HFFc6 (cell line): Measurements from ENCODE around the gene CPED1. TPM values are rescaled to one million over a fixed set of nuclear protein-coding genes. Genes with fewer than 3 reads are reported as not detected.
A peak's percentile ranks its signal among the peaks of the same experiment; 100 is the strongest.
"Not testable (repeated sequence)": the region's sequence is repeated elsewhere in the genome, so short reads cannot be mapped to it uniquely, and the experiment has no call there.

ENCODE experiments used
- DNase-seq: peaks from one replicate; pipeline ENCODE4 v3.0.0-alpha.2; 2018
- H3K27ac Mint-ChIP-seq: 2 replicates; pipeline ENCODE4 v1.8.0; 2020; ENCODE audit warnings: mild to moderate bottlenecking, mixed read lengths
- H3K27me3 Mint-ChIP-seq: 2 replicates; pipeline ENCODE4 v1.8.0; 2021; ENCODE audit warnings: mild to moderate bottlenecking, moderate library complexity, mixed read lengths; ENCODE audit not compliant: insufficient read depth
- H3K36me3 Mint-ChIP-seq: 2 replicates; pipeline ENCODE4 v1.8.0; 2021; ENCODE audit warnings: low read depth, mixed read lengths
- H3K4me1 Mint-ChIP-seq: 2 replicates; pipeline ENCODE4 v1.8.0; 2020; ENCODE audit warnings: low read depth, mixed read lengths
- H3K4me3 Mint-ChIP-seq: 2 replicates; pipeline ENCODE4 v1.8.0; 2020; ENCODE audit warnings: mild to moderate bottlenecking, moderate library complexity, mixed read lengths
- H3K9me3 Mint-ChIP-seq: 2 replicates; pipeline ENCODE4 v1.8.0; 2020; ENCODE audit warnings: mild to moderate bottlenecking, mixed read lengths
- CTCF ChIP-seq: fragments of 200-600 bp; sonication (generic); IDR thresholded peaks from 2 replicates; pipeline ENCODE4 v1.5.0; 2021; ENCODE audit warnings: antibody characterized with exemption, mild to moderate bottlenecking
- total RNA-seq, 6 experiments: library from RNA; stranded (reverse); fragmentation: NEBNext Ultra II Directional; extraction: Animal tissue kit (Norgen Biotek cat#: 25700); gene quantifications; 2 replicates in 1 of 6; 3 replicates in 5 of 6; pipeline ENCODE4 v1.2.3, GENCODE V29; 2021

CPED1 gene
- total RNA-seq, 6 experiments from 2014 or later = 85.0 to 112 (median 95.9) TPM

- TF ChIP-seq CTCF = no peak
- no peak for DNase-seq
- H3K36me3 Mint-ChIP-seq = peaks cover 34% of the 10 kb centered on the region
These were observed 85.1 kb downstream of the CPED1 start for GRCh38 chr7:121073463-121074099.

DNA sequence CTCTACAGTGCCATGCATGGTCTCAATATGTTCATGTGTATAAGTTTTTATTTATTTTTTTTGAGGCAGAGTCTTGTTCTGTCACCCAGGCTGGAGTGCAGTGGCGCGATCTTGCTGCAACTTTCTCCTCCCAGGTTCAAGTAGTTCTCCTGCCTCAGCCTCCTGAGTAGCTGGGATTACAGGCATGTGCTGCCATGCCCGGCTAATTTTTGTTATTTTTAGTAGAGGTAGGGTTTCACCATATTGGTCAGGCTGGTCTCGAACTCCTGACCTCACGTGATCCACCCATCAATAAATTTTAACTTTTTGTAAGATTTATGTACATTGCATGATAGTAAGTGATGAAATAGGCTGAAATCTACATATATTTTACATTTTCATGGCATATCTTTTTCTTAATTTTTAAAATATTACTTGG is 86.9 kb downstream of the CPED1 start:
- DNase-seq, H3K27ac Mint-ChIP-seq, H3K4me3 Mint-ChIP-seq, H3K9me3 Mint-ChIP-seq, H3K27me3 Mint-ChIP-seq: not testable (repeated sequence)
- Mint-ChIP-seq H3K4me1 (peaks cover 71% of the 10 kb centered on the region), H3K36me3 (peaks cover 37% of the 10 kb centered on the region)

More at GRCh38 chr7:121073463-121074099, 85.1 kb downstream of the CPED1 start:
- Mint-ChIP-seq H3K27ac (no peak overlapping the region; the same call in 1 of the 2 replicates), H3K4me1 (peaks cover 71% of the 10 kb centered on the region), H3K9me3 (no peaks in the 10 kb centered on the region), H3K27me3 (no peaks in the 10 kb centered on the region), H3K4me3 (no peak overlapping the region)

GRCh38 chr7:121075952-121076349 is 87.4 kb downstream of the CPED1 start:
- DNase-seq = no peak
- H3K27ac Mint-ChIP-seq = peak overlapping the region; percentile 72
- peaks cover 71% of the 10 kb centered on the region for H3K4me1 Mint-ChIP-seq
- H3K4me3 Mint-ChIP-seq = peak overlapping the region; percentile 87; the same call in 1 of the 2 replicates
- H3K36me3 Mint-ChIP-seq = peaks cover 32% of the 10 kb centered on the region
- H3K9me3 Mint-ChIP-seq = no peaks in the 10 kb centered on the region
- H3K27me3 Mint-ChIP-seq = no peaks in the 10 kb centered on the region
- TF ChIP-seq CTCF = no peak

- Mint-ChIP-seq H3K4me1 (peaks cover 75% of the 10 kb centered on the region), H3K27me3 (no peaks in the 10 kb centered on the region)
- DNase-seq = peak; percentile 79
These were observed 88.0 kb downstream of the CPED1 start for GRCh38 chr7:121076350-121077164.

DNA sequence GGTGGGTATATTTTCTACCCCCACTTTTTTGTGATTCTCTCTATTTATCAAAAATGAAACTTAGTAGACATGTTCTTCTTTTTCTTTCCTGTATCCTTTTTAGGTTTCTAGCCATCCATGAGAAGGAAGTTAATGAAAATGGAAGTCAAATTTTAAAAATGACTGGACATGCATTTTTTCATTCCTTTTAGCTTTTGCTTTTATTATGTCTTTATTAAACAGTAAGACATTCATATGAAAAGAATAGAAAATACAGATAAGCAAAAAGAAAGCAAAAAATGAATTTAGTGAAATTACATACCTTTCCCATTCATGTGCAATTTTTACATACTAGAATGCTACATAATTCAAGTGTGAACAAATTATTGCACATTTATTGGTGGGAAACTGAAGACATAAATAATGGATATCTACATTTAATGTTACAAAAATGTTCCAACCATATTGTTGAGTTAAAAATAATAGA is 88.7 kb downstream of the CPED1 start:
- DNase-seq = no peak
- Mint-ChIP-seq H3K4me1 (peaks cover 78% of the 10 kb centered on the region), H3K9me3 (no peaks in the 10 kb centered on the region), H3K36me3 (peaks cover 23% of the 10 kb centered on the region), H3K27ac (peak overlapping the region; percentile 72), H3K4me3 (peak overlapping the region; percentile 87), H3K27me3 (no peaks in the 10 kb centered on the region)
- no peak for TF ChIP-seq CTCF

More at GRCh38 chr7:121076350-121077164, 88.0 kb downstream of the CPED1 start:
- Mint-ChIP-seq H3K9me3 (no peaks in the 10 kb centered on the region), H3K27ac (peak overlapping the region; percentile 72), H3K4me3 (peak overlapping the region; percentile 87), H3K36me3 (peaks cover 29% of the 10 kb centered on the region)
- no peak for TF ChIP-seq CTCF
